Activated CD8-positive, alpha-beta memory T cell treated with anti-CD3 and anti-CD28 coated beads, Interleukin-2, amount 10 ng/mL, durations not matched to agents 7 days and 5 days (primary cell): Measurements from ENCODE around the gene ARID3B. TPM values are rescaled to one million over a fixed set of nuclear protein-coding genes. Genes with fewer than 3 reads are reported as not detected.

Experiments
- ATAC-seq: fragments of 150-1000 bp; cut with Tn5 transposase; one replicate; pipeline ENCODE4 v1.10.0; 2021; ENCODE audit warnings: moderate library complexity
- CTCF ChIA-PET: fragments of 350-600 bp; sonication (Branson Sonifier 250); formaldehyde crosslinking; loops from one replicate; lab custom pipeline; 2021; ENCODE audit warnings: antibody characterized with exemption; lab: Charles Lee
- DNase-seq: peaks from one replicate; pipeline ENCODE4 v3.0.0-alpha.2; 2020
- H3K27ac Mint-ChIP-seq: one replicate; pipeline ENCODE4 v1.8.0; 2021; ENCODE audit warnings: mild to moderate bottlenecking, mixed read lengths
- H3K27me3 Mint-ChIP-seq: one replicate; pipeline ENCODE4 v1.8.0; 2021; ENCODE audit warnings: mixed read lengths
- H3K36me3 Mint-ChIP-seq: one replicate; pipeline ENCODE4 v1.8.0; 2021; ENCODE audit warnings: mild to moderate bottlenecking, mixed read lengths
- H3K4me1 Mint-ChIP-seq: one replicate; pipeline ENCODE4 v1.8.0; 2021; ENCODE audit warnings: mixed read lengths
- H3K4me3 Mint-ChIP-seq: one replicate; pipeline ENCODE4 v1.8.0; 2021; ENCODE audit warnings: mild to moderate bottlenecking, moderate library complexity, mixed read lengths
- H3K9me3 Mint-ChIP-seq: one replicate; pipeline ENCODE4 v1.8.0; 2022; ENCODE audit warnings: low read depth, mixed read lengths
- total RNA-seq, 2 experiments: library from RNA; stranded (reverse); gene quantifications; one replicate each; pipeline ENCODE4 v1.2.3, GENCODE V29; 2021

Gene ARID3B
- total RNA-seq, 2 experiments from 2014 or later = 56.0 to 63.6 TPM

DNA sequence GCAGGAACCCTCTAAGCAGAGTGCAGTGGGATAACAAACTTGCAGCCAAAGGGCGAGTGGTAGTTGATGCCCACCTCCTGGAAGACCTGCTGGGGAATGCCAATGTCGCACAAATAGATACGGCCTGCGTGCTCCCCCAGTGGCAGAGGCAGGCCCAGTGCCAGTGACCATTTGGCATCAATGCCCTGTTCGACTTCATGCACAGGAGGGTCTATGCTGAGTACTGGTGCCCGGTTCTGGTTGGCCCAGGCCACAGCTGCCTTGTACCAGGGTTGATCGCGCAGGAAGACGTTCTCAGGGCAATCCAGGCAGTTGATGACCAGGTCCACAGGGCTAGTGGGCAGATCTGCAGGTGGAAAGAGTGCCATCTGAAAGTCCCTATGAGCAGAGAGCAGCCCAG, 91.6 kb downstream of the ARID3B start:
- no peak for ATAC-seq
- H3K9me3 Mint-ChIP-seq = no peaks in the 10 kb centered on the region
- no peak overlapping the region for H3K4me3 Mint-ChIP-seq
- DNase-seq = no peak
- CTCF ChIA-PET = interaction anchor here (0.6 to 14.5 kb wide), 33 partner anchors 8 to 329 kb away, joined by 3 to 401 read pairs (median 6); partner anchors contain the start of genes CLK3, CSK and CYP11A1
- peak overlapping the region; percentile 46 for H3K27ac Mint-ChIP-seq
- peaks cover 25% of the 10 kb centered on the region for H3K36me3 Mint-ChIP-seq
- H3K4me1 Mint-ChIP-seq = peaks cover under 1% of the 10 kb centered on the region
- H3K27me3 Mint-ChIP-seq = no peaks in the 10 kb centered on the region

GRCh38 chr15:74633781-74634180, 92.8 kb downstream of the ARID3B start:
- no peaks in the 10 kb centered on the region for H3K27me3 Mint-ChIP-seq
- H3K27ac Mint-ChIP-seq = no peak overlapping the region
- no peaks in the 10 kb centered on the region for H3K4me1 Mint-ChIP-seq
- ATAC-seq (no peak), DNase-seq (no peak)
- H3K4me3 Mint-ChIP-seq = no peak overlapping the region
- H3K36me3 Mint-ChIP-seq = peaks cover 19% of the 10 kb centered on the region
- no peaks in the 10 kb centered on the region for H3K9me3 Mint-ChIP-seq
- CTCF ChIA-PET = interaction anchor here (0.6 to 14.5 kb wide), 29 partner anchors 8 to 586 kb away, joined by 3 to 401 read pairs (median 4); partner anchors contain the start of genes CLK3, CYP1A1, RPP25 and SEMA7A

- CTCF ChIA-PET = interaction anchor here (0.6 to 14.5 kb wide), 48 partner anchors 8 to 588 kb away, joined by 3 to 401 read pairs (median 4); partner anchors contain the start of genes CLK3, CYP1A1, CYP1A2 and EDC3
- peak; percentile 84 for DNase-seq
- H3K4me3 Mint-ChIP-seq = no peak overlapping the region
- H3K27me3 Mint-ChIP-seq = no peaks in the 10 kb centered on the region
- peak; percentile 90 for ATAC-seq
- H3K4me1 Mint-ChIP-seq = no peaks in the 10 kb centered on the region
- no peak overlapping the region for H3K27ac Mint-ChIP-seq
- H3K36me3 Mint-ChIP-seq = peaks cover 15% of the 10 kb centered on the region
- H3K9me3 Mint-ChIP-seq = no peaks in the 10 kb centered on the region
These were observed 94.2 kb downstream of the ARID3B start for GRCh38 chr15:74635228-74635627.

DNA sequence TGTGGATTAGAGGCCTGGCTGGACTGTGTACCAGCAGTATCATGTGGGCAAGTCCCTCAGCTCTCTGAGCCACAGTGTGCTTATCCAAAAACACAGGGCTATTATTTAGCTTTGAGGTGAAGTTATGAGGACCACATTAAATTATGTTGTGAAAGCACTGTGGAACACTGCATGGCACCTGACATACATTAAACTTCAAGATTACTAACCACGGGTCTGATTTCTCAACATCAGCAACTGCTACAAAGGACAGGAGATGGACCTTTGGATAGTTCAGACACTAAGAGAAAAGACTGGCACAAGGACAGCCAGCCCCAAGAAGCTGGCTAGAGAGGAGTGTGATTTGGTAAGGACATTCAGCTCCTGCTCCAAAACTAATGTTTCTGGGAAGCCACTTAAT, 96.0 kb downstream of the ARID3B start:
- ATAC-seq (no peak), DNase-seq (no peak)
- Mint-ChIP-seq H3K4me3 (no peak overlapping the region), H3K4me1 (peaks cover 2% of the 10 kb centered on the region), H3K9me3 (no peaks in the 10 kb centered on the region), H3K27me3 (no peaks in the 10 kb centered on the region), H3K27ac (no peak overlapping the region), H3K36me3 (peaks cover 15% of the 10 kb centered on the region)
- CTCF ChIA-PET = interaction anchor here (1.0 to 14.5 kb wide), 7 partner anchors 14 to 314 kb away, joined by 3 to 401 read pairs (median 11); partner anchors contain the start of gene CLK3

GRCh38 chr15:74641151-74641550, 100.1 kb downstream of the ARID3B start:
- CTCF ChIA-PET = interaction anchor here (0.6 to 14.5 kb wide), 11 partner anchors 8 to 309 kb away, joined by 3 to 401 read pairs (median 3); no protein-coding TSS in a partner anchor
- no peak overlapping the region for H3K4me3 Mint-ChIP-seq
- H3K27me3 Mint-ChIP-seq = no peaks in the 10 kb centered on the region
- no peak for ATAC-seq
- no peak overlapping the region for H3K27ac Mint-ChIP-seq
- no peaks in the 10 kb centered on the region for H3K9me3 Mint-ChIP-seq
- peaks cover 8% of the 10 kb centered on the region for H3K36me3 Mint-ChIP-seq
- peaks cover 6% of the 10 kb centered on the region for H3K4me1 Mint-ChIP-seq
- no peak for DNase-seq

DNA sequence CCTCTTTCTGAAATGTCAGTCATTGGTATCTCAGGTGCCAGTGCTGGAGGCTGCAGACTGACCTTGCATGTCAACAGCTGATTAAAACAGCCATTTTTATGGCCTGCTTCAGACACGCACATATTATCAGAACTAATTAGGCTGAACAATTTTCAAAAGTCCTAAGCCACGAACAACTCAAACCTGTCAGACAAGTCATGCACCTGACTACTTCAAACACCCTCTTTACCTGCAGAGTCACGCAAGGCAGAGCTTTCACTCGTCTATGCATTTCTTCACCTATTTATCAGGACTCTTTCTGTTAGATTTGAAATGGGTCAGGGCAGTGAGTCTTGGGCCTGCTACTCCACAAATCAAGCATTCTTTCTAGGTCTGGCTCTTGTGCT, 101.3 kb downstream of the ARID3B start:
- Mint-ChIP-seq H3K36me3 (peaks cover 9% of the 10 kb centered on the region), H3K27ac (no peak overlapping the region), H3K4me1 (peaks cover 6% of the 10 kb centered on the region), H3K4me3 (no peak overlapping the region), H3K9me3 (no peaks in the 10 kb centered on the region), H3K27me3 (no peaks in the 10 kb centered on the region)
- ATAC-seq (no peak), DNase-seq (no peak)
- CTCF ChIA-PET = interaction anchor here (1.0 to 14.5 kb wide), 3 partner anchors 9 to 307 kb away, joined by 3 to 401 read pairs (median 6); no protein-coding TSS in a partner anchor

- ATAC-seq = no peak
- CTCF ChIA-PET = interaction anchor here (0.7 to 14.5 kb wide), 2 partner anchors 8 to 127 kb away, joined by 3 to 401 read pairs; no protein-coding TSS in a partner anchor
- H3K27ac Mint-ChIP-seq = peak overlapping the region; percentile 12
These were observed 102.0 kb downstream of the ARID3B start for GRCh38 chr15:74642734-74643664.

DNA sequence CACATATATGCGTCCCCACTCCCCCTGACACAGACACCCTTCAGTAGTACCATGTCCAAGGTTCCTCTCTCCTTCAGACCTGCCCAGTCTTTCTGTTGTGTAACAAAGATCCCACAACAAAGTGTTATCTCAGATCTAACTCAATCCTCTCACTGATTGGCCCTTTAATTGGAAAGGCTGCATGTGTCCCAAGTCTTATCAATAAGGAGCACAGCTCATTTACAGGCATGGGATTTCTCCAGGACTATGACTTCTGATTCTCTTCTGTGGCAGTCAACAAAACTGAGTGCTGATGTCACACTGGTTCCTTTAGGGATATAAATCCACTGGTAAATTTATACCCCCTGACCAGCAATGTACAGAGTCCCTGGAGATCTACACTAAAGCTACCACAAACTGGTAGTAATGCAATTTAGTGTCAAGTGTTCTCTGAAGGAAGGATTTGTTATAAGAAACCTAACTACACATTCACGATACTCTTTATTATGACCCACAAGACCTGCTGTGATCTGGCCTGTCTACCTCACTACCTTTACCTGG, 102.7 kb downstream of the ARID3B start:
- H3K9me3 Mint-ChIP-seq = no peaks in the 10 kb centered on the region
- peaks cover 6% of the 10 kb centered on the region for H3K4me1 Mint-ChIP-seq
- ATAC-seq (no peak), DNase-seq (no peak)
- CTCF ChIA-PET = interaction anchor here (0.7 to 14.5 kb wide), 2 partner anchors 9 to 126 kb away, joined by 3 to 401 read pairs; no protein-coding TSS in a partner anchor
- H3K27ac Mint-ChIP-seq = no peak overlapping the region
- no peak overlapping the region for H3K4me3 Mint-ChIP-seq
- no peaks in the 10 kb centered on the region for H3K27me3 Mint-ChIP-seq
- peaks cover 4% of the 10 kb centered on the region for H3K36me3 Mint-ChIP-seq

More at GRCh38 chr15:74642734-74643664, 102.0 kb downstream of the ARID3B start:
- H3K27me3 Mint-ChIP-seq = no peaks in the 10 kb centered on the region
- H3K4me1 Mint-ChIP-seq = peaks cover 6% of the 10 kb centered on the region
- H3K4me3 Mint-ChIP-seq = no peak overlapping the region
- peaks cover 8% of the 10 kb centered on the region for H3K36me3 Mint-ChIP-seq
- DNase-seq = no peak
- no peaks in the 10 kb centered on the region for H3K9me3 Mint-ChIP-seq

- Mint-ChIP-seq H3K27me3 (no peaks in the 10 kb centered on the region), H3K4me3 (no peak overlapping the region), H3K4me1 (peaks cover 6% of the 10 kb centered on the region), H3K36me3 (peaks cover 7% of the 10 kb centered on the region), H3K9me3 (no peaks in the 10 kb centered on the region), H3K27ac (no peak overlapping the region)
- no peak for DNase-seq
- no peak for ATAC-seq
- CTCF ChIA-PET = interaction anchor here (2.4 to 5.3 kb wide), 3 partner anchors 11 to 122 kb away, joined by 8 to 19 read pairs (median 11); no protein-coding TSS in a partner anchor
These were observed 105.5 kb downstream of the ARID3B start for GRCh38 chr15:74646480-74646879.

Other genes starting within 250 kb of the ARID3B start
- under 1 TPM in 1 of 2 experiments, not detected in 1; 0.55 TPM for gene CYP11A1, start 173.6 kb upstream of the ARID3B start, total RNA-seq
- gene SEMA7A, start 107.3 kb upstream of the ARID3B start, total RNA-seq = 10 to 100 TPM; 26.4 to 32.9 TPM
- gene UBL7, start 80.1 kb upstream of the ARID3B start, total RNA-seq = 10 to 100 TPM; 55.9 to 60.9 TPM
- 100 to 1,000 TPM; 120 to 140 TPM for gene CLK3, start 74.6 kb downstream of the ARID3B start, total RNA-seq
- 10 to 100 TPM; 41.8 to 47.7 TPM for gene EDC3, start 154.8 kb downstream of the ARID3B start, total RNA-seq
- 1 to 10 TPM; 1.2 to 2.8 TPM for gene CYP1A1, start 184.3 kb downstream of the ARID3B start, total RNA-seq
- not detected for gene CYP1A2, start 207.6 kb downstream of the ARID3B start, total RNA-seq
- gene CSK, start 240.9 kb downstream of the ARID3B start, total RNA-seq = 100 to 1,000 TPM; 349 to 369 TPM